PC-3 (cell line): ENCODE results near the gene TP53I11. TPM values are rescaled to one million over a fixed set of nuclear protein-coding genes. Genes with fewer than 3 reads are reported as not detected.

Experiments
- ATAC-seq: fragments of 200-7000 bp; cut with Tn5 transposase; 2 replicates; pipeline ENCODE4 v1.9.1; 2020; ENCODE audit warnings: mild to moderate bottlenecking, moderate library complexity
- BruUV-seq: library from RNA; stranded (reverse); fragments of 400-500 nt; replicated peaks from 2 replicates; lab custom pipeline; 2021; lab: Mats Ljungman, UMichigan
- CTCF ChIA-PET: fragments of 300-600 bp; sonication (Branson Sonifier 250); formaldehyde crosslinking; loops from one replicate; lab custom pipeline; 2022; ENCODE audit warnings: antibody characterized with exemption; lab: Charles Lee
- POLR2A ChIA-PET: fragments of 300-600 bp; sonication (Branson Sonifier 250); formaldehyde crosslinking; loops from one replicate; lab custom pipeline; 2022; ENCODE audit warnings: antibody characterized with exemption; ENCODE audit not compliant: unreplicated experiment; lab: Charles Lee
- DNase-seq: peaks from one replicate; pipeline ENCODE4 v3.0.0-alpha.2; 2015
- H2AFZ ChIP-seq: fragments of 300-600 bp; sonication (generic); 2 replicates; pipeline ENCODE4 v1.6.0; 2016; ENCODE audit warnings: antibody characterized with exemption, low read length
- H3F3A ChIP-seq: fragments of 300-600 bp; sonication (generic); one replicate; pipeline ENCODE4 v1.6.0; 2017; ENCODE audit warnings: antibody characterized with exemption, low read length, control low read depth, mild to moderate bottlenecking; ENCODE audit not compliant: unreplicated experiment
- H3K27ac ChIP-seq: fragments of 300-600 bp; sonication (generic); 2 replicates; pipeline ENCODE4 v1.5.1; 2016; ENCODE audit warnings: mild to moderate bottlenecking, low read length
- H3K27me3 ChIP-seq: fragments of 300-600 bp; sonication (generic); 2 replicates; pipeline ENCODE4 v1.6.1; 2016; ENCODE audit warnings: low read length, mixed read lengths
- H3K36me3 ChIP-seq: fragments of 300-600 bp; sonication (generic); 2 replicates; pipeline ENCODE4 v1.6.1; 2016; ENCODE audit warnings: low read depth, mixed run types, low read length, mixed read lengths
- H3K4me1 ChIP-seq: fragments of 300-600 bp; sonication (generic); 2 replicates; pipeline ENCODE4 v1.5.1; 2016; ENCODE audit warnings: low read length; ENCODE audit not compliant: insufficient read depth
- H3K4me2 ChIP-seq: fragments of 300-600 bp; sonication (generic); 2 replicates; pipeline ENCODE4 v1.6.0; 2016; ENCODE audit warnings: low read length
- H3K4me3 ChIP-seq: fragments of 300-600 bp; sonication (generic); 2 replicates; pipeline ENCODE4 v1.5.1; 2016; ENCODE audit warnings: mild to moderate bottlenecking, low read length, mixed read lengths
- H3K79me2 ChIP-seq: fragments of 300-600 bp; sonication (generic); 2 replicates; pipeline ENCODE4 v1.6.1; 2017; ENCODE audit warnings: low read length, mixed read lengths
- H3K9ac ChIP-seq: fragments of 300-600 bp; sonication (generic); 2 replicates; pipeline ENCODE4 v1.6.0; 2016; ENCODE audit warnings: mild to moderate bottlenecking, low read length
- H3K9me2 ChIP-seq: fragments of 300-600 bp; sonication (generic); replicated peaks from 2 replicates; pipeline ENCODE4 v1.6.1; 2016; ENCODE audit warnings: mixed run types, low read length, mixed read lengths
- H3K9me3 ChIP-seq: fragments of 300-600 bp; sonication (generic); 2 replicates; pipeline ENCODE4 v1.6.1; 2016; ENCODE audit warnings: low read length, mixed read lengths
- H4K20me1 ChIP-seq: fragments of 300-600 bp; sonication (generic); 2 replicates; pipeline ENCODE4 v1.6.1; 2016; ENCODE audit warnings: low read length, mixed read lengths
- EZH2 ChIP-seq: fragments of 300-600 bp; sonication (generic); IDR thresholded peaks from one replicate; pipeline ENCODE4 v1.6.1; 2017; ENCODE audit warnings: antibody characterized with exemption, mild to moderate bottlenecking, low read length; ENCODE audit not compliant: unreplicated experiment
- EZH2phosphoT487 ChIP-seq: fragments of 300-600 bp; sonication (generic); IDR thresholded peaks from 2 replicates; pipeline ENCODE4 v1.6.1; 2018; ENCODE audit warnings: mild to moderate bottlenecking, antibody characterized with exemption, low read length, borderline replicate concordance
- intact Hi-C: fragments of 100-400 bp; cut with micrococcal nuclease; formaldehyde crosslinking; loops from 2 replicates; pipeline ENCODE4 v1.9.0; 2023
- total RNA-seq: library from RNA; depleted of rRNA; stranded (reverse); fragments of >200 nt; gene quantifications from 2 replicates; pipeline ENCODE4 v1.2.3, GENCODE V29; 2014
- TF ChIP-seq, protein P1 (sequence below): fragments of 300-600 bp; sonication (generic); conservative IDR thresholded peaks from 2 replicates; pipeline ENCODE4 v1.5.1; 2017; ENCODE audit warnings: antibody characterized with exemption, low read depth, mild to moderate bottlenecking, low read length

Gene TP53I11
- total RNA-seq, 1 experiment from 2014 or later, result 30.8 TPM

- Histone ChIP-seq H3K36me3 (no peaks in the 10 kb centered on the region), H3K9ac (no peak overlapping the region), H3K27ac (no peak overlapping the region), H3K9me3 (no peaks in the 10 kb centered on the region), H3K79me2 (no peaks in the 10 kb centered on the region), H3K4me1 (no peaks in the 10 kb centered on the region), H3K4me2 (no peak overlapping the region), H4K20me1 (no peaks in the 10 kb centered on the region), H3K4me3 (no peak overlapping the region), H3F3A (no peaks in the 10 kb centered on the region), H3K27me3 (no peaks in the 10 kb centered on the region), H2AFZ (no peak overlapping the region), H3K9me2 (no peaks in the 10 kb centered on the region)
- intact Hi-C loops, result no loop called here
- TF ChIP-seq EZH2phosphoT487 (no peak), EZH2 (no peak)
- TF ChIP-seq, protein P1, sequence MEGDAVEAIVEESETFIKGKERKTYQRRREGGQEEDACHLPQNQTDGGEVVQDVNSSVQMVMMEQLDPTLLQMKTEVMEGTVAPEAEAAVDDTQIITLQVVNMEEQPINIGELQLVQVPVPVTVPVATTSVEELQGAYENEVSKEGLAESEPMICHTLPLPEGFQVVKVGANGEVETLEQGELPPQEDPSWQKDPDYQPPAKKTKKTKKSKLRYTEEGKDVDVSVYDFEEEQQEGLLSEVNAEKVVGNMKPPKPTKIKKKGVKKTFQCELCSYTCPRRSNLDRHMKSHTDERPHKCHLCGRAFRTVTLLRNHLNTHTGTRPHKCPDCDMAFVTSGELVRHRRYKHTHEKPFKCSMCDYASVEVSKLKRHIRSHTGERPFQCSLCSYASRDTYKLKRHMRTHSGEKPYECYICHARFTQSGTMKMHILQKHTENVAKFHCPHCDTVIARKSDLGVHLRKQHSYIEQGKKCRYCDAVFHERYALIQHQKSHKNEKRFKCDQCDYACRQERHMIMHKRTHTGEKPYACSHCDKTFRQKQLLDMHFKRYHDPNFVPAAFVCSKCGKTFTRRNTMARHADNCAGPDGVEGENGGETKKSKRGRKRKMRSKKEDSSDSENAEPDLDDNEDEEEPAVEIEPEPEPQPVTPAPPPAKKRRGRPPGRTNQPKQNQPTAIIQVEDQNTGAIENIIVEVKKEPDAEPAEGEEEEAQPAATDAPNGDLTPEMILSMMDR, result no peak
- ATAC-seq (no peak), DNase-seq (no peak)
- no TSS peak for BruUV-seq
- CTCF ChIA-PET, result no interaction called here
- POLR2A ChIA-PET, result no interaction called here
Observed at GRCh38 chr11:44970293-44970692, 19.6 kb upstream of the TP53I11 start.

- H3K79me2 ChIP-seq, result no peaks in the 10 kb centered on the region
- TF ChIP-seq EZH2 (no peak), EZH2phosphoT487 (no peak)
- TF ChIP-seq, protein P1, result no peak
- no peak for DNase-seq
- no peaks in the 10 kb centered on the region for H3F3A ChIP-seq
- H3K4me1 ChIP-seq, result no peaks in the 10 kb centered on the region
- CTCF ChIA-PET, result no interaction called here
- no peaks in the 10 kb centered on the region for H4K20me1 ChIP-seq
- intact Hi-C loops, result no loop called here
- H2AFZ ChIP-seq, result no peak overlapping the region
- H3K9me2 ChIP-seq, result no peaks in the 10 kb centered on the region
- no TSS peak for BruUV-seq
- no peaks in the 10 kb centered on the region for H3K9me3 ChIP-seq
- ATAC-seq, result no peak
- POLR2A ChIA-PET, result interaction anchor here (0.7 kb wide), 1 partner anchor 19 kb away, joined by 3 read pairs; no protein-coding TSS in a partner anchor
- no peak overlapping the region for H3K27ac ChIP-seq
- no peaks in the 10 kb centered on the region for H3K27me3 ChIP-seq
- H3K36me3 ChIP-seq, result no peaks in the 10 kb centered on the region
- no peak overlapping the region for H3K4me2 ChIP-seq
- H3K9ac ChIP-seq, result no peak overlapping the region
- no peak overlapping the region for H3K4me3 ChIP-seq
Observed at GRCh38 chr11:44969651-44970252, 19.1 kb upstream of the TP53I11 start.

DNA sequence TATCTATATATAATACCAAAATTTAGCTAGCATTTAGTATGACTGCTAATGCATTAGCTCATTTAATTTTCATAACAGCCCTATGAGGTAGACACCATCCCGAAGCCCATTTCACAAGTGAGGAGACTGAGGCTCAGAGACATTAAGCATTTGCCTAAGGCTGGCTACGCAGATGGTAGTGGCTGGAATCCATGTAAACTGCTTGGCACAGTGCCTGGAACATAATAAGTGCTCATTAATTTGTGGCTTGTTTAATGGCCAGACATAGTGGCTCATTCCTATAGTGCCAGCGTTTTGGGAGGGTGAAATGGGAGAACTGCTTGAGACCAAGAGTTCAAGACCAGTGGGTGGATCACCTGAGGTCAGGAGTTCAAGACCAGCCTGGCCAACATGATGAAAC lies 17.8 kb upstream of the TP53I11 start:
- no peak overlapping the region for H3K27ac ChIP-seq
- H3K4me3 ChIP-seq, result no peak overlapping the region
- H3F3A ChIP-seq, result no peaks in the 10 kb centered on the region
- ChIA-PET CTCF (no interaction called here), POLR2A (no interaction called here)
- DNase-seq, result no peak
- TF ChIP-seq EZH2phosphoT487, result no peak
- TF ChIP-seq, protein P1, result no peak
- no peak for TF ChIP-seq EZH2
- H4K20me1 ChIP-seq, result no peaks in the 10 kb centered on the region
- H2AFZ ChIP-seq, result no peak overlapping the region
- H3K4me1 ChIP-seq, result no peaks in the 10 kb centered on the region
- no peaks in the 10 kb centered on the region for H3K27me3 ChIP-seq
- H3K9ac ChIP-seq, result no peak overlapping the region
- H3K9me3 ChIP-seq, result no peaks in the 10 kb centered on the region
- no TSS peak for BruUV-seq
- no peak overlapping the region for H3K4me2 ChIP-seq
- no peaks in the 10 kb centered on the region for H3K9me2 ChIP-seq
- no peak for ATAC-seq
- H3K36me3 ChIP-seq, result no peaks in the 10 kb centered on the region
- intact Hi-C loops, result no loop called here
- H3K79me2 ChIP-seq, result no peaks in the 10 kb centered on the region
